HG03378 (cell line): ENCODE results near the gene BORCS6.
A peak's percentile ranks its signal among the peaks of the same experiment; 100 is the strongest.

ENCODE experiments used
- ATAC-seq: cut with Tn5 transposase; IDR thresholded peaks from one replicate; pipeline ENCODE4 v1.9.1; 2021; ENCODE audit warnings: mild to moderate bottlenecking, moderate library complexity; ENCODE audit not compliant: unreplicated experiment

BORCS6 gene

DNA sequence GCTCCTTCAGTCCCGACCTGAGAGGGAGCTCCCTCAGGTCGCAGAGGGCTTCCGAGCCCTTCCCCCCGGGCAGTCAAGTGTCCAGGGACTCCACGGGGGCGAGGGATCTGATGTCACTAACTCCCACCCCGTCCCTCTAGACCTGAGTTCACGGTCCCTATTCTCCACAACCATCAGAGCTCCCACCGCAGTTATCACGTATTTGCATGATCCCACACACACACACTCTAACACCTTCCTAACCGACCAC lies 34.1 kb downstream of the BORCS6 start:
- ATAC-seq, result no peak

DNA sequence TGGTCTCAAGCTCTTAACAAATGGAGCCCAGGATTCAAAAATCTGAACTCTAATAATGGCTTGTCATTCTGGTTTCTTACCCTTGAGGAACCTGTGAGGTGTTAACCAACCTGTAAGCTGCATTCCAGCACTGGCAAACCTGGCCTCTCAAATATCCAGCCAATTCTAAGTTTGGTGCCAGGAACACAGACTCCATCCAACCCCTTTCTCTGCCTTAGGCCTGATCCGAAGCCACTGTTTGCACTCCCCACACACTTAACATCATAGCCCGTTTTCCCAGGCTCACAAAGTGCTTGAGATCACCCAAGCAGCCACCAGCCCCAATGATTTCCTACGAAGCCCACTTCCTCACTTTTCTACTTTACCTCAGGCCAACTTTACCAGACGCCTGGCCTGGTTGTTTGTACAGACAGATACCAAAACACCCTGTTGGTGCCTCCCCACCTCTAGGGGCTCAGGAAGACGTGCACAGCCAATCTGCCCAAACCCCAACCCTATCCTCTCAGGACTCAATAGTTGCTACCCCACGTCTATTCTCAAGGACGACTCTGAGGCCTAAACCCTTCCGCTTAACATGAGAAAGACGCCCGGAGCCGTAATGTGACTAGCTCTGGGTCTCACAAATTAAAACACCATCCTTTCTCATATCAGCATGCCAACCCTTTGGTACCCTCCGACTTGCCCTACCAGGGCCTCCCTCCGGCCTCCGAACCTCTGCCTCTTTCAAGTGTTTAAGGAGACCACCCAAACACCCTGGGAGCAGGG lies 34.6 kb downstream of the BORCS6 start:
- no peak for ATAC-seq

DNA sequence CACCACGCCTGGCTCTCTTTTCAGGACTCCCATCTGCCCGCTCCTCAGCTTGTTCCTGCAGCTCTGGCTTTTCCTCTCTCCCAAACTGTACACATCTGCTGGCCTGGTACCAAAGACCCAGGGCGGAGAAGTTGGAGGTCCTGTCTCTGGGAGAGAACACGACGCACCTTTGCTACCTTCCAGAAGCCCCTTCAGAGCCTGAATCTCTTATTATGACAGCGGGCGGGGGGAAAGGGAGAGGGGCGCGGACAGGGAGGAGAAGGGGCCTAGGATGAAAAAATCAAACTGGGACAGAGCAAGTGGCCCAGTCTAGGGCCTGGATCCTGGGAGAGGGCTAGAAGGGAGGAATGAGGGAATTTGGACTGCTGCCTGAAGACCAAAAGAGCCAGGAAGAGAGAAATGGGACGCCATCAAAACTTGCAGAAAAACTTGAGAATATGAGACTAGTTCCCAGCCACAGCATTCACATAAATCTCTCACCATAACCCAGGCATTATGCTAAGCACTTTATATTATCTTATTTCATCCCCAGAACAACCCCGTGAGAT lies 35.3 kb downstream of the BORCS6 start:
- no peak for ATAC-seq

DNA sequence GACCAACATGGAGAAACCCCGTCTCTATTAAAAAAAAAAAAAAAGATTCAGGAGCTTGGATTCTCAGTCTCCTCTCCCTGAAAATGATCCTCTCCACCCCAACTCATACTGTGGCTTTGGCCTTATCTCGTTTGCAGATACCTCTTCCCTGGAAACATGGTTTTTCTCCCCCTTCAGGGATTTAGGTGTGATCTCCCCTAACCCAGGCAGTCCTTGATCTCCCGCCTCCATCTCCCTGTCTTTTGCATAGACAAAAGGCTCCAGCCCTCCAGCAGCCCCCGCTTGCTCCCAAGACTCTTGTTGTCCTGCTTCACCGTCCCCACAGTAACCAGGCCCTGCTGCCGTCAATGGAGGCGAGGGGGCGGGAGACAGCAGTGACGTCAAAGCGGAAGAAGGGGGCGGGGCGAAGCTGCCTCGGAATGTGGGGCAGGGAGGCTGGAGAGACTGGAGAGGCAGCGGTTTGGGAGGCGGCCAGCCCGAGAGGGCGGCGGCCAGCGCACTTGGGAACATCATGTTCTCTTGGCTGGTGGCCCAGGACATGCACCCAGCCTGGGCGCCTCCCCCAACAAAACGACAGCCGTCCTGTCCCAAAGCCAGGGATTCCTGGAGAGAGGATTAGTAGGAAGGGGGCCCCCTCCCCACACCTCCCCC lies 35.9 kb downstream of the BORCS6 start:
- ATAC-seq, result no peak

DNA sequence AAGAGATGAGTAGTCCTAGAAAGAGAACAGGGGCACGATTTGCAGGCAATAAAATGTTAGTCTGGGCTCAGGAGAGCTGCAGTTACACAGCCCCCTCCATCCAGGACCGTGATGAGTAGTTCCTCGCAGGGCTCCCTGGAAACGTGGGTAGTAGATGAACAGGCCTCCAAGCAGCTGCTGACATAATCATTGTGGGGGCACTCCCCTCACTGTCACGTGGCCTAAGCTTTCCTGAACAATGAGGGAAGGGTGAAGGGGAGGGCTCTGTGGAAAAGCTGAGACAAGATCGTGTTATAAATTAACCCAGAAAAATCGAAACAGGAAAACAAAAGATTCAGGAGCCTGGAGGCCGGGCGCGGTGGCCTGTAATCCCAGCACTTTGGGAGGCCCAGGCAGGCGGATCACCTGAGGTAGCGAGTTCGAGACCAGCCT lies 36.4 kb downstream of the BORCS6 start:
- ATAC-seq, result no peak

DNA sequence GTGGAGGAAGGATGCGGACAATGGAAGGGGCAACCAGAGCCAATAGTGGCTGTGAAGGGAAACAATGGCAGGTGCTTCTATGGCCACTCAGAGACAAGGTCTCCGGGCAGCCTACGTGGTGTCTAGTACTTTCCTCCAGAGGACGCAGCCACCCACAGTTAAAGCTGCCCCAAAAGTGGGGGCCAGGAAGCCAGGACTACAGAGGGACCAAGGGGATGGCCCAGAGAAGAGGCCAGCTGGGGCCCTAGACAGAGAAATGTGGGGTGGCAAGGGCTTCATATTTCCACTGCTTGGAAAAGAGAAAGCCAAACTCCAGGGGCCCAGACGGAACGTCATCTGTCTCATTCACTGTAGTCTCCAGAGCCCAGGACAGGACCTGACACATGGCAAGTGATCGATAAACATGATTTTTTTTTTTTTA lies 36.9 kb downstream of the BORCS6 start:
- no peak for ATAC-seq

DNA sequence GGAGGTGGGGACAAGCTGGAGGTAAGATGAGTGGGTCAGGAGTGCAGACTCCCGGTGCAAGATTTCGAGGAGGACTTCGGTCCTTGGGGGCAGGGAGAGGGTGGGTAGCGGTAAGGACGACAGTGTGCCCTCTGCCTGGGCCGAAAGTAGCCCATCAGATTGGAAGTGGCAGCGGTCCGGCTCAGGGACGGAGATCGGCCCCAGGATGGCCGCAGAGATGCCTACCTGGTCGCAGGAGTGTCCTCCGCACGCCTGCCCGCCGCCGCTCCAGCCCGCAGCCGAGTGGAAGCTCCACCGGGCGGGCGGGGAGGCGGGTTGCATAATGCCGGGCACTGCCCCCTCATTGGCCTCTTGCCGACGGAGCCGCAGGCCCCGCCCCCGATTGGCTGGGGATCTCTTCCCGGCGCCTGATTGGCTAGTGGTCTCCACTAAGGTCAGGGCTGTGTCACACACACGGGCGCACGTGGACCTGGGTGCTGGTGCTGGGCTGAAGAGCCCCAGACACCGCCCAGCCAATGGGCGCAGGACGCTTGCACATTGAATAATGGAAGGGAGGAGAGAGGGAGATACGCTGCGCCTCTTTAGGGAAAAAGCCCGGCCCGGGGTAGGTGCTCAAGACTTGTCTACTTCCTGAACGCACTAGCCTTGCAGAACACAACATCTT lies 37.7 kb downstream of the BORCS6 start, which contains the start of gene PER1:
PER1 (minus strand) TSS at position 293 of the 664 bp plus-strand sequence. CDS start 1,698 bp downstream, outside the sequence.
- ATAC-seq, result no peak

DNA sequence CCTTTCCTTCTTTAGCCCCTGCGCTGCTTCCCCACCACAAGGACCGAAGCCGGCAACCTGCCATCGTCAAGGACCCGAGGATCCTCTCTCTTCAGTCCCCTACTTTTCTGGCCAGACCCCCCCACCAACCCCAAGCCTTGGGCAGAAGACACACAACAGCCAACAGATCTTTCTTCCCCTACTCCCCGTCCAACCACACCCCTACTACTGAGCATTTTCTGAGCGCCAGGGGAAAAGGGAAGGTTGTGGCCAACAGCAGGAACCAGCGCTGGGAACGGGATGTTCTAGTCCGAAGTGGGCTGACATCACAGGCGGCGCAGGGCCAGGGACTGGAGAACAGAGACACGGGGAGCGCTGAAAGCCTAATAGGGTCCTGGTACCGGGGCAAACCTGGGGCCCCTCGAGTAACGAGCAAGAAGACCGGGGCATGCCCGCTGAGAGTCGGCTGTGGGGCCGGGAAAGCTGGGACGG lies 38.3 kb downstream of the BORCS6 start:
- no peak for ATAC-seq

DNA sequence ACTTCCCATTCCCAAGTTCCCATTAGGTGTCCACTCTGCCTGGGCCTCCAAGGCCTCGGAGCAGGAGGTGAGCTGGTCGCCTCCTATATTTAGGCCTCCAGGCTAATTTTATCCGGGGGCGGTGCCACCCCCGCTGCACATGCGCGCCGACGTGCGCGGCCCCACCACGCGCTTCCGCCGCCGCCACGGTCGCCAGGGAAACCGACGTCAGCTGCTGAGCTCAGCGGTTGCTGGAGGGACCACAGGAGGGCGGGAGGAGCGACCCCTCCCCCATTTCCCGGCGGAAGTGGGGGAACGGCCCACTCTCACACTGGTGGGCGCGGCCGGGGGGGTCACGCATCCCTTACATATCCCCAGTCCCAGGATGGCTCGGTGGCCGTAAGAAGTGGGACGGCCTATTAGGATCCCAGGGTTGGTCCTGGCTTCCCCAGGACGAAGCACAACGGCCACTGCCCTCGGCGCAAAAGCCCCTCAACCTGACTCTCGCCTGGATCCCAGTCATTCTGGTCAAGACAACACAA lies 38.8 kb downstream of the BORCS6 start:
- ATAC-seq, result peak; percentile 39

DNA sequence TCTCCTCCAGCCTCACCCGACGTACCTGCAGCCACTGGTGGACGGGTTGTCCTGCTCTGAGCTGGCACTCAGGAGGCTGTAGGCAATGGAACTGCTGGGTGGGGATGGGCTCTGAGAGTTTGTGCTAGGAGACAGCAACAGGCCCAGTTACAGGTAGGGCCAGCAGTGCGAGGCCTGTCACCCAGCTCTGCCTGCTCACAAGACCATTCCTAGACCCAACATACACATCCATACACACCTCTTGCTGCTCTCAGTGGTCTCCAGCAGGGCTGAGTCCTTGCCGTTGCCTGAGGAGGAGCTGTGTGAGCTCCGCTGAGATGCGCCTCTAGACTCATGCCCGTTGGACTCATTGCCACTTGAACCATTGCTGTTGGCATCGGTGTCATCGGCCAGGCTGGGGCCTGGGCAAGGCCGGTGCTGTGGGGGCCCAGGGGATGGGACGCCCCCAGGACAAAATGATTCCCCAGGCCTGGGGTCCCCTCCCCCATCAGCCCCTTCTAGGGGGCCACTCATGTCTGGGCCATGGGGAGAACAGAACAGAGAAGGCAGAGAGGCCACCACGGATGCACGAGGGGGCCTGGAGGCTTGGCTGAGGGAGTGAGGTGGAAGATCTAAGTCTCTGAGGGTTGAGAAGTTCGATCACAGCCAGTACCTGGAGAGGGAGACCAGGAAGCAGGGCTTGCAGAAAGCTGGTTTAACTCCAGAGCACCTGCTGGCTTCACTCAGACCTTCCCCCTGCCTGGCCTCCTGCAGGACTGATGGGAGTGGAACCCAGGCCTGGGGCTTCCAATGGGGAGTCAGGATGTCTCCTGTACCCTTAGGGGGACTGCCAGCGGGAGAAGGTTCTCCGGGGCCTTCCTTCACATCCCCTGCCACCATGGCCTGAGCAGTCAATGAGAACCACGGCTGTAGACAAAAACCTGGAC lies 39.5 kb downstream of the BORCS6 start:
- no peak for ATAC-seq

DNA sequence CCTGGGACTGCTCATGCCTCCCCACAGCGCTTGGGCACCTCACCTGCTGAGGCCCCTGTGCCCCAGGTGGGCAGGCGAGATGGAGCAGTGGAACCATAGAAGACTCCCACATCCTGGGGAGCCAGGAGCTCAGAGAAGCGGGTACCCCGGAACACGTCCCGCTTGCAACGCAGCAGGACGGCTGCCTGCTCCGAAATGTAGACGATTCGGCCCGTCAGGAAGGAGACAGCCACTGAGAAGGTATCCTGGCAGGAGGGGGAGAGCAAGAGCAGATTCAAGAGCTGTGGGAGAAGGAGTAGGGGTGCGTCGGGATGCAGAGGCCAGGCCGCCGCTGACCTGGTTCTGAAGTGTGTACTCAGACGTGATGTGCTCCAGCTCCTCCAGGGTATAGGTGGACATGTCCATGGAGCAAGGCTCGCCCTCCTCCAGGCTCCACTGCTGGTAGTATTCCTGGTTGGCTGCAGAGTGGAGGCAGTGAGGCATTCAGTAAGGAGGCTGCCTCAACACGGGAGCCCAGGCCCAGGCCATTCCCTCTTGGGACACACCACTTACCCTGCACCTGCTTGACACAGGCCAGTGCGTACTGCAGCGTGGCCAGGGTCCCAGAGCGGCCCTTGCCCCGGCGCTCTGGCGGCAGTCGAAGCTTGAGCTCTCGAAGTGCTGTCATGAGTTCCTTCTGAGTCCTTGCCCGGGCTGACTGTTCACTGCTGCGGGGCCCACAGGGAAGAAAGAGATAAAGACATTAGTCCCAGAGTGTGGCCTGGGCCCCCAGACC lies 40.4 kb downstream of the BORCS6 start:
- no peak for ATAC-seq

DNA sequence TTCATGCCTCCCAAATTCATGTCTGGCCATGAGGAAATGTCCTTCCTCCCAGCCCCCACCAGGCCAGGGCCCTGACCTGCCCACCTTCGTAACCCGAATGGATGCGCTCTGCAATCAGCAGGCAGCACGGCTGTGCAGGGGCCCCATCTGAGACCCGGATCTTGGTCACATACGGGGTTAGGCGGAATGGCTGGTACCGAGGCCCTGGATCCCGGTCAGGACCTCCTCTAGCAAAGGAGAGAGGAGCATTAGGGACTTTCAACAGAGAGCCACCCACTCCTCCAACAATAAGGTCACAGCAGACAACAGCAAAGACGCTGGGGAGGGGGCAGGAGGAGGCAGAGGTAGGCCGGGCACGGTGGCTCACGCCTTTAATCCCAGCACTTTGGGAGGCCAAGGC lies 41.4 kb downstream of the BORCS6 start:
- ATAC-seq, result no peak

DNA sequence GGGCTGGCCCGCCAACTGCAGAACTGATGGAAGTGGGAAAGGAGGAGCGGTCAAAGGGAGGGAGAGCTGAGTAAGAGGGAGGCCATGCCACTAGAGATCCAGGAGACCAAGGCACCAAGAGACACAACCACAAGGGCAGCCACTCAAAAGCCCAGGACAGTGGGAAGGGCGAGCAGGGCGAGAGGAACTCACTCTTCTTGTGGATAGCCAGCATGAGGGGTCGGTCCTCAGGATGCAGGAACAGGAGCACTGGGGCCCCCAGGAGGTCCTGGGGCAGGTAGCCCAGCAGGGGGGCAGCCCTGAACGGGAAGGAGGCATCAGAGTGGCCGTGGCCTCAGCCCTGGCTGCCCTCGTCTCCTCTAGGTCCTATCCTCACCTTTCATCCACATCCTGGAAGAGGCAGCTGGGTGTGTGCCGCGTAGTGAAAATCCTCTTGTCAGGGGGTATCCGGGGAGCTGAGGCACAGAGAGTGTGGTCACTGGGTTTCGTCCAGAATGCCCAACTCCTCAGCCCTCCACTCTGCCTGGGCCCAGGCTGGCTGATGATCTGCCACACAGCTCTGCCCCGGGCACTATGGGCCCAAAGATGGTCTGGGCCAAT lies 42.1 kb downstream of the BORCS6 start:
- ATAC-seq, result no peak

DNA sequence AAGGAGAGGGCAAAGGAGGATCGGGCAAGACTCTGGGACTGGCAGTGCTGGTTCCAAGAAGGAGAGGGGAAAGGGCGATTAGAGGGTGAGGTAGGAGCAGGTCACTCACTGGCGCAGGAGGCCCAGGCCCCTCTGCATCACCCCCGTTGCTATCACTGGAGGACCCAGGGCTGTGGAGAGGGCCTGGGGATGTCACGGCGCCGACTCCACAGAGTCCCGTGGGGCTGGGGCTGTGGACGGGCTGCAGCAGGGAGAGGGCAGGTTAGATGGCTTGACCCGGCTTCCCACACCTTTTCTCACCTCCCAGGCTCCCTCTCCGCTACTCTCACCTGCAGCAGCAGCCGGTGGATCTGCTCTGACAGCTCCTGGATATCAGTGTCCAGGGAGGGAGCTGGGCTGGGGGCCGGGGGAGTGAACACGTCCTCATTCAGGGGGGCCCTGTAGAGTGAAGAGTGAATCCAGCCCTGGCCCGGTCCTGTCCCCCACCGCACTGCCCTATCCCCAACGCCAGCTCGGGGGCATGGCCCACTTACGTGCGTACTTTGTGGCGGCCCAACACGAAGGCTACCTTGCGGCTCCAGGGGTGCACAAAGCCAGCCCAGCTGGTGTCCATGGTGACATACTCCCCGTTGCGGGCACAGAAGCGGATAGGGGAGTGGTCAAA lies 42.7 kb downstream of the BORCS6 start:
- ATAC-seq, result no peak

DNA sequence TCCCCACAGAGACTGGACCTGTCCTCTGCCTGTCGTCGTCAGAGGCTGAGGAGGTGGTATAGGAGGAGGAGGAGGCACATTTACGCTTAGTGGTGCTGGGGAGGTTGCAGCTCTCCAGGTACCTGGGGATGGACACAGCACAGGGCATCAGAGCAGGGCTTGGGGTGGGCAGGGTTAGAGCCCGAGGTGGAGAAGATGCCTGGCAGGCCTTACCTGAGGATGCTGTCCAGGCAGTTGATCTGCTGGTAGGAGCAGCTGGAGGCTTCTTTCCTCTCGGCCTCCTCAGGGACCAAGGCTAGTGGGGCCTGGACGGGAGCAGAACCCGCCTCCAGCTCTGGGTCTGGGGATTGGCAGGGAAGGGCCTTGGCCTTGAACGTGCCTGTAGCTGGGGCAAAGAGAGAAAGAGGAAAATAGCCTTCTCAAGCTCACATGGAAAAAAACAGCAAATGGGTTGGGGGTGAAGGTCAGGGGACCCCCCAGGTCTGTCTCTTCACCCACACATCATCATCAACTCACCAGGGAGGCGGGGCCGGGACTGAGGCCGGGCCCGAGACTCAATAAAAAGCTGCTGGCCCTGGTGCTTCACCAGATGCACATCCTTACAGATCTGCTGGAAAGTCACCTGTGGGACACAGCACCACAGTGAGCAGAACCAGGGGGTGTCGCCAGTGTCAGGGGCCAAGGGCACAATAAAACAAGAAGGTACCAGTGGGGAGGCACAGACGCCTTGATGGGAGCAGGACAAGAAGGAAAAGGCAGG lies 43.4 kb downstream of the BORCS6 start:
- ATAC-seq, result no peak

DNA sequence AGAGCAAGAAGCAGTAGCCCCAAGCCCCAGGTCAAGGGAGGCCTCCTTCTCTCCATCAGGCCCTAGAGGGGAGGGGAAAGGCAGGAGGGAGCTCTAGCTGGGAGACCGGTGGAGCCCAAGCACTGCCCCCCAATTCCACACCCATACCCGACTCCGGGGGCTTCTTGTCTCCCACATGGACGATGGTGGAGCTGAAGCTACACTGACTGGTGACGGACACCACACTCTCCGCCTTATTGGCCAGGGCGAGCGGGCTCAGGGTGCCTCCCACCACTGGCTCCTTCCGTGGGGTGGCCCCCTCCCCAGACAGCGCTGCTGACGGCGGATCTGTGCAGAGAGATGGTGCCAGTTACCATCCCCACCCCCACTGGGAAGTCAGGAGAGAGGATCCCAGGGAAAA lies 44.2 kb downstream of the BORCS6 start:
- no peak for ATAC-seq

DNA sequence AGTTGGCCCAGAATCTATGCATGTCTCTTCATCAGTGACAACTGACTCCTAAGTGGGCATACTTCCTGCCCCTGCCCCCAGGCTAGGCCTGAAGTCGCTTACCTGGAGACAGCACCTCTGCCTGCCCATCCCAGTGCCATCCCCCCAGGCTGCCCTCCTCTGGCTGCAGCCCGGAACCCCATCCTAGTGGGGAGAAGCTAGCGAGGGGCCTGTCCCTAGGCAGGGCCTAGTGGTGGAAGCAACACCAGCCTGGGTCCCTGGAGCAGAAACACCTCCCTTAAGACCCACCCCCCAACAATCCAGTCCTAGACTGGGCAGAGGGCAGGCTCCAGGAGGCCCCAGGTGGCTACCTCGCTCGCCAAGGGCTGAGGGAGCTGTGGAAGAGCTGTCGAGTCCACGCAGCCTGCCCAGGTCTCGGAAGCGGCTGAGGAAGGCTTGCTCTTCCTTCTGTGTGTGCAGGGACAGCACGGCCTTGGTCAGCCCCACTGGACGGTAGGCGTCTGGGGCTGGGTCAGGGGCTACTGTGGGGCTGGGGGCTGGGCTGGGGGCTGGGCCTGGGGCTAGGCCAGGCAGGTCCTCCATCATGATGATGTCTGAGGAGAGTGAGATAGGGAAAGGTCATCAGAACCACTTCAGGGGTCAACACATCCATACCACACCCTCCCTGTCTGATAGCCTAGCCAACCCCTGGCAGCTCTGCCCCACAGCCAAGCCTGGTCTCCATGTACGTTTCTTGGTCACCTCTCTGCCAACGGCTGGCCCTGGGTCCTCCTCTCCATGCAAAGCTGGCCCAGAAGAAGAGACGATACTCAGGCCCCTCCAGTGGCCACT lies 45.4 kb downstream of the BORCS6 start:
- no peak for ATAC-seq
